ENCODE measurements around the gene LOXHD1.

Gene LOXHD1

GRCh38 chr18:46577546-46577945 lies 79.5 kb downstream of the LOXHD1 start:
- no peak for DNase-seq (ENCODE audit: low read depth)

GRCh38 chr18:46575851-46576250 lies 81.2 kb downstream of the LOXHD1 start:
- no peak for DNase-seq (ENCODE audit: low read depth)

- DNase-seq (ENCODE audit: low read depth): no peak
Measured at GRCh38 chr18:46574743-46575115, 82.3 kb downstream of the LOXHD1 start.

- DNase-seq (ENCODE audit: low read depth): no peak
Measured at GRCh38 chr18:46574000-46574742, 82.8 kb downstream of the LOXHD1 start.

- no peak for DNase-seq (ENCODE audit: low read depth)
Measured at GRCh38 chr18:46573156-46573555, 83.9 kb downstream of the LOXHD1 start.

- DNase-seq (ENCODE audit: low read depth): no peak
Measured at GRCh38 chr18:46571756-46572155, 85.3 kb downstream of the LOXHD1 start.

GRCh38 chr18:46570666-46571065 lies 86.4 kb downstream of the LOXHD1 start:
- no peak for DNase-seq (ENCODE audit: low read depth)

- DNase-seq (ENCODE audit: low read depth): no peak
Measured at GRCh38 chr18:46570134-46570533, 86.9 kb downstream of the LOXHD1 start.

- no peak for DNase-seq (ENCODE audit: low read depth)
Measured at GRCh38 chr18:46569211-46569610, 87.8 kb downstream of the LOXHD1 start.

GRCh38 chr18:46567196-46567595 lies 89.8 kb downstream of the LOXHD1 start:
- no peak for DNase-seq (ENCODE audit: low read depth)

- no peak for DNase-seq (ENCODE audit: low read depth)
Measured at GRCh38 chr18:46566111-46566510, 90.9 kb downstream of the LOXHD1 start.

GRCh38 chr18:46565256-46565655 lies 91.8 kb downstream of the LOXHD1 start:
- DNase-seq (ENCODE audit: low read depth): no peak

- DNase-seq (ENCODE audit: low read depth): no peak
Measured at GRCh38 chr18:46563317-46563716, 93.7 kb downstream of the LOXHD1 start.

- DNase-seq (ENCODE audit: low read depth): no peak
Measured at GRCh38 chr18:46562674-46563192, 94.3 kb downstream of the LOXHD1 start.

GRCh38 chr18:46560671-46561045 lies 96.4 kb downstream of the LOXHD1 start:
- no peak for DNase-seq (ENCODE audit: low read depth)

- DNase-seq (ENCODE audit: low read depth): no peak
Measured at GRCh38 chr18:46559946-46560670, 96.9 kb downstream of the LOXHD1 start.

- no peak for DNase-seq (ENCODE audit: low read depth)
Measured at GRCh38 chr18:46559296-46559695, 97.7 kb downstream of the LOXHD1 start.

- no peak for DNase-seq (ENCODE audit: low read depth)
Measured at GRCh38 chr18:46556590-46557206, 100.3 kb downstream of the LOXHD1 start.

- DNase-seq (ENCODE audit: low read depth): no peak
Measured at GRCh38 chr18:46555724-46556123, 101.3 kb downstream of the LOXHD1 start.

- DNase-seq (ENCODE audit: low read depth): no peak
Measured at GRCh38 chr18:46555213-46555612, 101.8 kb downstream of the LOXHD1 start.

- no peak for DNase-seq (ENCODE audit: low read depth)
Measured at GRCh38 chr18:46554406-46555080, 102.5 kb downstream of the LOXHD1 start.

GRCh38 chr18:46550609-46551008 lies 106.4 kb downstream of the LOXHD1 start:
- DNase-seq (ENCODE audit: low read depth): no peak

Measured in T follicular helper cell (primary cell).